Prostate gland (tissue), 2 donors: ENCODE measurements around the gene TOM1L2. TPM values are rescaled to one million over a fixed set of nuclear protein-coding genes. Genes with fewer than 3 reads are reported as not detected.

Experiments
- DNase-seq: peaks from one replicate; pipeline ENCODE4 v3.0.0-alpha.2; 2019; ENCODE audit warnings: low spot score
- H3K27ac ChIP-seq, 2 donors: fragments of 200-600 bp; sonication (generic); 2 replicates each; pipeline ENCODE4 v1.5.1; 2017 to 2019
- H3K27me3 ChIP-seq: fragments of 200-600 bp; sonication (generic); replicated peaks from 2 replicates; pipeline ENCODE4 v1.5.1; 2019; ENCODE audit not compliant: insufficient read depth
- H3K36me3 ChIP-seq, 2 donors: fragments of 200-600 bp; sonication (generic); 1 replicate in 1 of 2; 2 replicates in 1 of 2; pipeline versions ENCODE4 v1.5.1 to v1.8.1; 2017 to 2019
- H3K4me1 ChIP-seq: fragments of 200-600 bp; sonication (generic); replicated peaks from 2 replicates; pipeline ENCODE4 v1.5.1; 2019
- H3K4me3 ChIP-seq, 2 donors: fragments of 200-600 bp; sonication (generic); 2 replicates each; pipeline ENCODE4 v1.5.1; 2017 to 2019
- H3K9me3 ChIP-seq: fragments of 200-600 bp; sonication (generic); 2 replicates; pipeline ENCODE4 v1.5.1; 2017
- CTCF ChIP-seq, 4 experiments: fragments of 200-600 bp in 2 of 4; fragments of 450-650 bp in 2 of 4; sonication (generic) in 2 of 4; IDR thresholded peaks; 1 replicate in 3 of 4; 2 replicates in 1 of 4; pipeline ENCODE4 v1.5.1; 2016 to 2019; ENCODE audit warnings: antibody characterized with exemption in 4 of 4, mild to moderate bottlenecking in 2 of 4, moderate library complexity in 2 of 4
- POLR2A ChIP-seq: fragments of 450-650 bp; IDR thresholded peaks from one replicate; pipeline ENCODE4 v1.6.1; 2016; ENCODE audit warnings: antibody characterized with exemption, mild to moderate bottlenecking
- POLR2AphosphoS5 ChIP-seq: sonication (generic); formaldehyde crosslinking; IDR thresholded peaks from one replicate; pipeline ENCODE4 v1.6.1; 2017; ENCODE audit warnings: antibody characterized with exemption
- WGBS: methylation state at CpG from one replicate; pipeline ENCODE4 v1.1.5; 2018; 5-methylcytosine and 5-hydroxymethylcytosine counted together
- intact Hi-C: fragments of 100-400 bp; cut with DNase I; formaldehyde crosslinking; loops from one replicate; pipeline ENCODE4 v1.14.2; 2022
- total RNA-seq, 2 donors: library from RNA; depleted of rRNA; stranded (reverse); fragments of >200 nt; gene quantifications; one replicate each; pipeline ENCODE4 v1.1.0, GENCODE V29; 2016

TOM1L2 gene
- 100 to 1,000 TPM; 162 to 185 TPM for total RNA-seq

GRCh38 chr17:17972126-17972951, at the start of gene TOM1L2, which contains the start of gene DRC3:
Gene TOM1L2 (minus strand): TSS chr17:17972400. CDS start chr17:17972313, 87 bp downstream.
Gene DRC3 (plus strand): TSS chr17:17972862. CDS start chr17:17977599, 4,737 bp downstream.
- no peaks in the 10 kb centered on the region for H3K4me1 ChIP-seq
- intact Hi-C loops = loop anchor here (5.0 kb wide), 1 partner anchor 65 kb away; the partner anchor contains the start of genes ATPAF2 and GID4
- H3K36me3 ChIP-seq = no peaks in the 10 kb centered on the region
- WGBS = under 1% methylated on average over 42 of the region's 59 CpGs
- no peaks in the 10 kb centered on the region for H3K9me3 ChIP-seq
- TF ChIP-seq POLR2AphosphoS5 (peak; percentile 95), POLR2A (peak; percentile 98), CTCF (IDR thresholded peaks at IDR 0.05) (peak; percentile 40 to 64 (median 50))
- peak within 1 kb of the TSS; percentile 93 to 95 for H3K4me3 ChIP-seq
- H3K27me3 ChIP-seq = no peaks in the 10 kb centered on the region
- peak; percentile 100 for DNase-seq
- peak within 1 kb of the TSS; percentile 91 to 95 for H3K27ac ChIP-seq

GRCh38 chr17:18021372-18021771, 49.2 kb upstream of the TOM1L2 start:
- no peak overlapping the region for H3K27ac ChIP-seq
- no peaks in the 10 kb centered on the region for H3K27me3 ChIP-seq
- no peaks in the 10 kb centered on the region for H3K9me3 ChIP-seq
- no peaks in the 10 kb centered on the region for H3K4me1 ChIP-seq
- no peaks in the 10 kb centered on the region for H3K36me3 ChIP-seq
- 100% methylated on average over 5 of the region's 5 CpGs for WGBS
- TF ChIP-seq CTCF (IDR thresholded peaks at IDR 0.05) (no peak), POLR2AphosphoS5 (no peak), POLR2A (no peak)
- intact Hi-C loops = no loop called here
- H3K4me3 ChIP-seq = no peak overlapping the region
- no peak for DNase-seq

GRCh38 chr17:18020971-18021370, 48.8 kb upstream of the TOM1L2 start:
- TF ChIP-seq POLR2AphosphoS5 (no peak), POLR2A (no peak)
- intact Hi-C loops = no loop called here
- Histone ChIP-seq H3K4me1 (no peaks in the 10 kb centered on the region), H3K36me3 (no peaks in the 10 kb centered on the region), H3K27ac (no peak overlapping the region), H3K4me3 (no peak overlapping the region), H3K27me3 (no peaks in the 10 kb centered on the region), H3K9me3 (no peaks in the 10 kb centered on the region)
- 100% methylated on average over 6 of the region's 6 CpGs for WGBS
- no peak for DNase-seq

- Histone ChIP-seq H3K4me3 (no peak overlapping the region), H3K9me3 (no peaks in the 10 kb centered on the region), H3K27me3 (no peaks in the 10 kb centered on the region), H3K4me1 (no peaks in the 10 kb centered on the region), H3K36me3 (no peaks in the 10 kb centered on the region), H3K27ac (no peak overlapping the region)
- no peak for DNase-seq
- TF ChIP-seq POLR2A (no peak), POLR2AphosphoS5 (no peak), CTCF (IDR thresholded peaks at IDR 0.05) (no peak)
- intact Hi-C loops = no loop called here
- 49% methylated on average over 2 of the region's 2 CpGs for WGBS
Observed at GRCh38 chr17:18019838-18020154, 47.6 kb upstream of the TOM1L2 start.

GRCh38 chr17:18018411-18018921, 46.3 kb upstream of the TOM1L2 start:
- Histone ChIP-seq H3K4me1 (no peaks in the 10 kb centered on the region), H3K27me3 (no peaks in the 10 kb centered on the region), H3K4me3 (no peak overlapping the region), H3K27ac (peak overlapping the region in 1 of 2 donors; percentile 44), H3K9me3 (no peaks in the 10 kb centered on the region), H3K36me3 (no peaks in the 10 kb centered on the region)
- intact Hi-C loops = no loop called here
- no peak for TF ChIP-seq CTCF (IDR thresholded peaks at IDR 0.05)
- WGBS = 93% methylated on average over 12 of the region's 15 CpGs
- no peak for DNase-seq
